Karpas-422 (cell line): ENCODE data around the gene POLG2. TPM values are rescaled to one million over a fixed set of nuclear protein-coding genes. Genes with fewer than 3 reads are reported as not detected.
"Not testable (repeated sequence)": the region's sequence is repeated elsewhere in the genome, so short reads cannot be mapped to it uniquely, and the experiment has no call there.

Source experiments
- DNase-seq: peaks from one replicate; pipeline ENCODE4 v3.0.0-alpha.2; 2015
- H2AFZ ChIP-seq: fragments of 200-600 bp; sonication (generic); 2 replicates; pipeline ENCODE4 v1.6.1; 2014; ENCODE audit warnings: antibody characterized with exemption, low read length, mixed read lengths
- H3K27ac ChIP-seq: fragments of 200-600 bp; sonication (generic); 2 replicates; pipeline ENCODE4 v1.5.1; 2014; ENCODE audit warnings: mild to moderate bottlenecking, low read length, moderate library complexity
- H3K27me3 ChIP-seq: fragments of 200-600 bp; sonication (generic); 2 replicates; pipeline ENCODE4 v1.6.1; 2014; ENCODE audit warnings: low read length, mixed read lengths
- H3K36me3 ChIP-seq: fragments of 200-600 bp; sonication (generic); 2 replicates; pipeline ENCODE4 v1.6.1; 2014; ENCODE audit warnings: low read length, mixed read lengths; ENCODE audit not compliant: insufficient read depth
- H3K4me1 ChIP-seq: fragments of 200-600 bp; sonication (generic); 2 replicates; pipeline ENCODE4 v1.6.1; 2014; ENCODE audit warnings: mild to moderate bottlenecking, low read length, mixed read lengths
- H3K4me2 ChIP-seq: fragments of 200-600 bp; sonication (generic); 2 replicates; pipeline ENCODE4 v1.6.1; 2014; ENCODE audit warnings: low read length, low read depth, mild to moderate bottlenecking; ENCODE audit not compliant: poor library complexity, severe bottlenecking
- H3K4me3 ChIP-seq: fragments of 200-600 bp; sonication (generic); 2 replicates; pipeline ENCODE4 v1.5.1; 2014; ENCODE audit warnings: mild to moderate bottlenecking, antibody characterized with exemption, low read length, mixed read lengths
- H3K79me2 ChIP-seq: fragments of 200-600 bp; sonication (generic); 2 replicates; pipeline ENCODE4 v1.6.1; 2014; ENCODE audit warnings: mild to moderate bottlenecking, low read length, mixed read lengths
- H3K9ac ChIP-seq: fragments of 200-600 bp; sonication (generic); 2 replicates; pipeline ENCODE4 v1.6.0; 2014; ENCODE audit warnings: low read length
- H3K9me2 ChIP-seq: fragments of 200-600 bp; sonication (generic), shearing (Covaris generic); replicated peaks from 2 replicates; pipeline ENCODE4 v1.6.0; 2014; ENCODE audit warnings: mild to moderate bottlenecking, low read length, moderate library complexity; ENCODE audit not compliant: insufficient read depth
- H3K9me3 ChIP-seq: fragments of 300-700, 200-600 bp; sonication (generic); 2 replicates; pipeline ENCODE4 v1.6.1; 2014; ENCODE audit warnings: low read length, mixed read lengths
- H4K20me1 ChIP-seq: fragments of 200-600 bp; sonication (generic); 2 replicates; pipeline ENCODE4 v1.6.1; 2014; ENCODE audit warnings: mild to moderate bottlenecking, antibody characterized with exemption, low read length, low read depth; ENCODE audit not compliant: insufficient read depth
- total RNA-seq: library from RNA; depleted of rRNA; stranded (reverse); fragments of >200 nt; shearing (Covaris generic); gene quantifications from 2 replicates; pipeline ENCODE4 v1.2.3, GENCODE V29; 2014; ENCODE audit warnings: low replicate concordance

POLG2 gene
- total RNA-seq, 1 experiment from 2014 or later, result 25.3 TPM

- Histone ChIP-seq H3K27me3 (no peaks in the 10 kb centered on the region), H3K9me3 (no peaks in the 10 kb centered on the region), H3K4me3 (0 out of 2 replicates have a peak overlapping the region, but pooled peaks have one; percentile 10), H2AFZ (no peak overlapping the region), H4K20me1 (peaks cover 61% of the 10 kb centered on the region), H3K4me2 (peak overlapping the region; percentile 81), H3K36me3 (peaks cover 64% of the 10 kb centered on the region), H3K9me2 (no peaks in the 10 kb centered on the region), H3K9ac (no peak overlapping the region), H3K79me2 (peaks cover 42% of the 10 kb centered on the region), H3K4me1 (peaks cover 89% of the 10 kb centered on the region), H3K27ac (peak overlapping the region; percentile 87; the same call in 1 of the 2 replicates)
- peak; percentile 46 for DNase-seq
Observed at GRCh38 chr17:64499805-64500486, 3.1 kb upstream of the POLG2 start.

GRCh38 chr17:64498308-64499203, 1.7 kb upstream of the POLG2 start:
- Histone ChIP-seq H3K9me3 (no peaks in the 10 kb centered on the region), H3K4me2 (peak overlapping the region; percentile 81), H3K79me2 (peaks cover 40% of the 10 kb centered on the region), H3K4me1 (peaks cover 84% of the 10 kb centered on the region), H3K9me2 (no peaks in the 10 kb centered on the region), H3K36me3 (peaks cover 50% of the 10 kb centered on the region), H3K4me3 (peak overlapping the region; percentile 89; the same call in 1 of the 2 replicates), H3K9ac (peak overlapping the region; percentile 91), H4K20me1 (peaks cover 47% of the 10 kb centered on the region), H3K27ac (peak overlapping the region; percentile 87), H3K27me3 (no peaks in the 10 kb centered on the region), H2AFZ (no peak overlapping the region)
- DNase-seq, result peak; percentile 52

GRCh38 chr17:64497565-64498035, 746 bp upstream of the POLG2 start:
- peaks cover 38% of the 10 kb centered on the region for H4K20me1 ChIP-seq
- H3K4me2 ChIP-seq, result peak overlapping the region; percentile 81
- DNase-seq, result no peak
- no peaks in the 10 kb centered on the region for H3K9me3 ChIP-seq
- peak overlapping the region; percentile 87 for H3K27ac ChIP-seq
- peaks cover 38% of the 10 kb centered on the region for H3K79me2 ChIP-seq
- no peak overlapping the region for H2AFZ ChIP-seq
- H3K4me3 ChIP-seq, result peak overlapping the region; percentile 89
- peak overlapping the region; percentile 91 for H3K9ac ChIP-seq
- H3K9me2 ChIP-seq, result no peaks in the 10 kb centered on the region
- H3K27me3 ChIP-seq, result no peaks in the 10 kb centered on the region
- H3K36me3 ChIP-seq, result peaks cover 45% of the 10 kb centered on the region
- peaks cover 74% of the 10 kb centered on the region for H3K4me1 ChIP-seq

- peaks cover 62% of the 10 kb centered on the region for H3K4me1 ChIP-seq
- peak overlapping the region; percentile 91 for H3K9ac ChIP-seq
Observed at GRCh38 chr17:64496348-64496785, 487 bp downstream of the POLG2 start.

GRCh38 chr17:64495300-64495699, 1.6 kb downstream of the POLG2 start:
- not testable (repeated sequence) for H3K9me3 ChIP-seq, H2AFZ ChIP-seq, H3K27me3 ChIP-seq, H3K9me2 ChIP-seq, DNase-seq
- Histone ChIP-seq H4K20me1 (peaks cover 19% of the 10 kb centered on the region), H3K4me1 (peaks cover 52% of the 10 kb centered on the region), H3K27ac (peak overlapping the region; percentile 87; the same call in 1 of the 2 replicates), H3K4me2 (peak overlapping the region; percentile 81), H3K9ac (peak overlapping the region; percentile 91), H3K79me2 (peaks cover 55% of the 10 kb centered on the region), H3K36me3 (peaks cover 41% of the 10 kb centered on the region), H3K4me3 (peak overlapping the region; percentile 89)

More at GRCh38 chr17:64496348-64496785, 487 bp downstream of the POLG2 start:
- Histone ChIP-seq H3K36me3 (peaks cover 42% of the 10 kb centered on the region), H3K9me2 (no peaks in the 10 kb centered on the region), H3K27me3 (no peaks in the 10 kb centered on the region), H3K4me3 (peak overlapping the region; percentile 89), H2AFZ (no peak overlapping the region; the same call in 1 of the 2 replicates), H3K4me2 (peak overlapping the region; percentile 81), H3K27ac (peak overlapping the region; percentile 87), H3K79me2 (peaks cover 45% of the 10 kb centered on the region), H3K9me3 (no peaks in the 10 kb centered on the region), H4K20me1 (peaks cover 27% of the 10 kb centered on the region)
- DNase-seq, result peak; percentile 46

- H3K4me3 ChIP-seq, result peak overlapping the region; percentile 40; the same call in 1 of the 2 replicates
- H3K79me2 ChIP-seq, result peaks cover 54% of the 10 kb centered on the region
- H3K27ac ChIP-seq, result peak overlapping the region; percentile 29; the same call in 1 of the 2 replicates
- no peaks in the 10 kb centered on the region for H3K9me3 ChIP-seq
- H3K4me2 ChIP-seq, result peak overlapping the region; percentile 81
- no peak overlapping the region; the same call in 1 of the 2 replicates for H3K9ac ChIP-seq
- no peaks in the 10 kb centered on the region for H3K9me2 ChIP-seq
- DNase-seq, result no peak
- peaks cover 11% of the 10 kb centered on the region; the same call in 1 of the 2 replicates for H4K20me1 ChIP-seq
- H3K4me1 ChIP-seq, result peaks cover 40% of the 10 kb centered on the region
- H3K27me3 ChIP-seq, result no peaks in the 10 kb centered on the region
- H3K36me3 ChIP-seq, result peaks cover 39% of the 10 kb centered on the region
- H2AFZ ChIP-seq, result no peak overlapping the region
Observed at GRCh38 chr17:64494121-64494520, 2.7 kb downstream of the POLG2 start.

- no peak overlapping the region for H3K27ac ChIP-seq
- no peaks in the 10 kb centered on the region for H3K9me2 ChIP-seq
- no peak overlapping the region for H3K4me3 ChIP-seq
- H3K27me3 ChIP-seq, result no peaks in the 10 kb centered on the region
- H3K4me2 ChIP-seq, result no peak overlapping the region
- no peaks in the 10 kb centered on the region for H4K20me1 ChIP-seq
- H3K9ac ChIP-seq, result no peak overlapping the region
- no peaks in the 10 kb centered on the region for H3K9me3 ChIP-seq
- peaks cover 25% of the 10 kb centered on the region for H3K4me1 ChIP-seq
- peaks cover 38% of the 10 kb centered on the region for H3K36me3 ChIP-seq
- peak; percentile 84 for DNase-seq
- H2AFZ ChIP-seq, result no peak overlapping the region
- H3K79me2 ChIP-seq, result peaks cover 54% of the 10 kb centered on the region
Observed at GRCh38 chr17:64492481-64493109, 4.3 kb downstream of the POLG2 start.
